Renal cortex interstitium (tissue), 3 donors: ENCODE measurements around the gene ABCB1. TPM values are rescaled to one million over a fixed set of nuclear protein-coding genes. Genes with fewer than 3 reads are reported as not detected.

Source experiments
- polyA plus RNA-seq, 3 donors: library from polyadenylated mRNA; unstranded; fragments of 120-200 nt; gene quantifications; one replicate each; pipeline ENCODE4 v1.2.1, GENCODE V29; 2013; ENCODE audit not compliant: insufficient read length in 3 of 3

The ABCB1 gene
- polyA plus RNA-seq, 3 donors, result 21.9 to 26.8 (median 22.4) TPM

Other genes with a start within 250 kb of the ABCB1 start
- gene ABCB4, start 125.2 kb downstream of the ABCB1 start, polyA plus RNA-seq, result 1 to 10 TPM; 2.4 to 3.4 (median 3.3) TPM
- gene RUNDC3B, start 27.5 kb upstream of the ABCB1 start, polyA plus RNA-seq, result 1 to 10 TPM; 1.5 to 1.9 (median 1.7) TPM